PC-9 (cell line): ENCODE data around the gene NFATC1.

Experiments
- EZH2 ChIP-seq: fragments of 200-600 bp; sonication (generic); IDR thresholded peaks from 2 replicates; pipeline ENCODE4 v1.8.0; 2017; ENCODE audit warnings: antibody characterized with exemption, low read depth
- TF ChIP-seq, protein P1 (sequence below): fragments of 200-600 bp; sonication (generic); conservative IDR thresholded peaks from 2 replicates; pipeline ENCODE4 v1.6.1; 2017; ENCODE audit warnings: mixed run types, antibody characterized with exemption, mild to moderate bottlenecking, moderate library complexity

DNA sequence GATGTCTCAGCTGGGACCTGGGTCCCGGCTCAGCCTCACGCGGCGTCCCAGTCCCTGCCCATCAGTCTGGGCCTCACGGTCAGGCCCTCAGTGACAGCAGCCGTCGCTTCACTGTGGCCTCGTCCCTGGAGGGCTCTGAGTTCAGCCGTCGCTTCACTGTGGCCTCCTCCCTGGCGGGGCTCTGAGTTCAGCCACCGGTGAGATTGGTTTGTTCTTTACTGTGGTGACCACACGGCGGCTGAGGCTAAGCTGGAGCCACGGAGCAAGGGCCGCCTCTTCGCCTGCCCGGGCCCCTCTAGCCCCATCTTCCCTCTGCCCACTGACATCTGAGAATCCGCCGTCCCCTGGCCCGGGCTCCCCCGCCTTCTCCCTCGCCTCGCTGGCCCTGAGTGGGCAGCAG lies 51.2 kb downstream of the NFATC1 start:
- TF ChIP-seq, protein P1, sequence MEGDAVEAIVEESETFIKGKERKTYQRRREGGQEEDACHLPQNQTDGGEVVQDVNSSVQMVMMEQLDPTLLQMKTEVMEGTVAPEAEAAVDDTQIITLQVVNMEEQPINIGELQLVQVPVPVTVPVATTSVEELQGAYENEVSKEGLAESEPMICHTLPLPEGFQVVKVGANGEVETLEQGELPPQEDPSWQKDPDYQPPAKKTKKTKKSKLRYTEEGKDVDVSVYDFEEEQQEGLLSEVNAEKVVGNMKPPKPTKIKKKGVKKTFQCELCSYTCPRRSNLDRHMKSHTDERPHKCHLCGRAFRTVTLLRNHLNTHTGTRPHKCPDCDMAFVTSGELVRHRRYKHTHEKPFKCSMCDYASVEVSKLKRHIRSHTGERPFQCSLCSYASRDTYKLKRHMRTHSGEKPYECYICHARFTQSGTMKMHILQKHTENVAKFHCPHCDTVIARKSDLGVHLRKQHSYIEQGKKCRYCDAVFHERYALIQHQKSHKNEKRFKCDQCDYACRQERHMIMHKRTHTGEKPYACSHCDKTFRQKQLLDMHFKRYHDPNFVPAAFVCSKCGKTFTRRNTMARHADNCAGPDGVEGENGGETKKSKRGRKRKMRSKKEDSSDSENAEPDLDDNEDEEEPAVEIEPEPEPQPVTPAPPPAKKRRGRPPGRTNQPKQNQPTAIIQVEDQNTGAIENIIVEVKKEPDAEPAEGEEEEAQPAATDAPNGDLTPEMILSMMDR: no peak
- TF ChIP-seq EZH2: no peak
